Endothelial cell (in vitro differentiated cells): ENCODE data around the gene CAB39L. TPM values are rescaled to one million over a fixed set of nuclear protein-coding genes. Genes with fewer than 3 reads are reported as not detected.
A peak's percentile ranks its signal among the peaks of the same experiment; 100 is the strongest.

Experiments used
- DNase-seq: peaks from one replicate; pipeline ENCODE4 v3.0.0; 2021; ENCODE audit warnings: low spot score
- H3K27ac Mint-ChIP-seq: one replicate; pipeline ENCODE4 v1.8.0; 2021; ENCODE audit warnings: mixed read lengths, inconsistent platforms; ENCODE audit not compliant: unreplicated experiment
- H3K27me3 Mint-ChIP-seq: one replicate; pipeline ENCODE4 v1.8.0; 2021; ENCODE audit warnings: mild to moderate bottlenecking, moderate library complexity, mixed read lengths, inconsistent platforms; ENCODE audit not compliant: unreplicated experiment
- H3K36me3 Mint-ChIP-seq: one replicate; pipeline ENCODE4 v1.8.0; 2021; ENCODE audit warnings: mild to moderate bottlenecking, low read depth, mixed read lengths, inconsistent platforms; ENCODE audit not compliant: unreplicated experiment
- H3K4me1 Mint-ChIP-seq: one replicate; pipeline ENCODE4 v1.8.0; 2021; ENCODE audit warnings: mild to moderate bottlenecking, mixed read lengths, inconsistent platforms; ENCODE audit not compliant: unreplicated experiment
- H3K4me3 Mint-ChIP-seq: one replicate; pipeline ENCODE4 v1.8.0; 2021; ENCODE audit warnings: mild to moderate bottlenecking, mixed read lengths, inconsistent platforms; ENCODE audit not compliant: unreplicated experiment
- H3K9me3 Mint-ChIP-seq: one replicate; pipeline ENCODE4 v1.8.0; 2021; ENCODE audit warnings: mixed read lengths, inconsistent platforms; ENCODE audit not compliant: unreplicated experiment
- CTCF ChIP-seq: fragments of 200-600 bp; sonication (generic); IDR thresholded peaks from one replicate; pipeline ENCODE4 v1.5.0; 2021; ENCODE audit warnings: antibody characterized with exemption; ENCODE audit not compliant: unreplicated experiment
- total RNA-seq: library from RNA; stranded (reverse); fragmentation: NEBNext Ultra II Directional; extraction: Animal tissue kit (Norgen Biotek cat#: 25700); gene quantifications from one replicate; pipeline ENCODE4 v1.2.1, GENCODE V29; 2021; ENCODE audit not compliant: unreplicated experiment

CAB39L gene
- total RNA-seq, 1 donor from 2014 or later, result 3.9 TPM

GRCh38 chr13:49435992-49436391 is 7.9 kb downstream of the CAB39L start:
- no peak for TF ChIP-seq CTCF
- DNase-seq, result no peak
- Mint-ChIP-seq H3K4me3 (no peak overlapping the region), H3K36me3 (no peaks in the 10 kb centered on the region), H3K27ac (no peak overlapping the region), H3K9me3 (no peaks in the 10 kb centered on the region), H3K4me1 (no peaks in the 10 kb centered on the region), H3K27me3 (no peaks in the 10 kb centered on the region)

GRCh38 chr13:49429121-49429520 is 14.7 kb downstream of the CAB39L start:
- H3K27me3 Mint-ChIP-seq, result no peaks in the 10 kb centered on the region
- no peak overlapping the region for H3K4me3 Mint-ChIP-seq
- no peak for TF ChIP-seq CTCF
- H3K4me1 Mint-ChIP-seq, result no peaks in the 10 kb centered on the region
- DNase-seq, result no peak
- no peak overlapping the region for H3K27ac Mint-ChIP-seq
- H3K36me3 Mint-ChIP-seq, result no peaks in the 10 kb centered on the region
- H3K9me3 Mint-ChIP-seq, result no peaks in the 10 kb centered on the region

GRCh38 chr13:49428041-49428763 is 15.7 kb downstream of the CAB39L start:
- no peak for DNase-seq
- Mint-ChIP-seq H3K4me1 (no peaks in the 10 kb centered on the region), H3K9me3 (no peaks in the 10 kb centered on the region), H3K36me3 (no peaks in the 10 kb centered on the region), H3K27ac (no peak overlapping the region), H3K4me3 (no peak overlapping the region), H3K27me3 (no peaks in the 10 kb centered on the region)
- no peak for TF ChIP-seq CTCF

GRCh38 chr13:49424011-49424560 is 19.8 kb downstream of the CAB39L start:
- TF ChIP-seq CTCF, result no peak
- Mint-ChIP-seq H3K27me3 (no peaks in the 10 kb centered on the region), H3K4me3 (no peak overlapping the region), H3K36me3 (no peaks in the 10 kb centered on the region), H3K9me3 (no peaks in the 10 kb centered on the region), H3K4me1 (no peaks in the 10 kb centered on the region), H3K27ac (no peak overlapping the region)
- no peak for DNase-seq

GRCh38 chr13:49421391-49421790 is 22.5 kb downstream of the CAB39L start:
- Mint-ChIP-seq H3K4me3 (no peak overlapping the region), H3K9me3 (no peaks in the 10 kb centered on the region), H3K36me3 (no peaks in the 10 kb centered on the region), H3K27ac (no peak overlapping the region), H3K27me3 (no peaks in the 10 kb centered on the region), H3K4me1 (no peaks in the 10 kb centered on the region)
- peak; percentile 21 for DNase-seq
- no peak for TF ChIP-seq CTCF
